GM23338 (cell line): ENCODE measurements around the gene ATF7. TPM values are rescaled to one million over a fixed set of nuclear protein-coding genes. Genes with fewer than 3 reads are reported as not detected.

Source experiments
- ATAC-seq: fragments of 200-7000 bp; cut with Tn5 transposase; 3 replicates; pipeline ENCODE4 v1.9.1; 2020
- DNase-seq: peaks from one replicate; pipeline ENCODE4 v3.0.0-alpha.2; 2015; ENCODE audit warnings: low spot score
- H2AFZ ChIP-seq: fragments of 200-600 bp; sonication (generic); 2 replicates; pipeline ENCODE4 v1.8.0; 2016; ENCODE audit warnings: antibody characterized with exemption, mild to moderate bottlenecking, moderate library complexity
- H3F3A ChIP-seq: fragments of 200-600 bp; sonication (generic); replicated peaks from 2 replicates; pipeline ENCODE4 v1.8.0; 2017; ENCODE audit warnings: antibody characterized with exemption, mixed run types, low read depth
- H3K27ac ChIP-seq: fragments of 200-600 bp; sonication (generic); 2 replicates; pipeline ENCODE4 v1.6.1; 2016; ENCODE audit warnings: low read depth
- H3K27me3 ChIP-seq: fragments of 200-600 bp; sonication (generic); 2 replicates; pipeline ENCODE4 v1.8.0; 2016; ENCODE audit warnings: mild to moderate bottlenecking, mixed run types, moderate library complexity; ENCODE audit not compliant: insufficient read depth
- H3K36me3 ChIP-seq: fragments of 200-600 bp; sonication (generic); 2 replicates; pipeline ENCODE4 v1.8.0; 2016; ENCODE audit warnings: mild to moderate bottlenecking; ENCODE audit not compliant: insufficient read depth
- H3K4me1 ChIP-seq: fragments of 200-600 bp; sonication (generic); 2 replicates; pipeline ENCODE4 v1.8.0; 2016; ENCODE audit warnings: mild to moderate bottlenecking, moderate library complexity; ENCODE audit not compliant: insufficient read depth
- H3K4me2 ChIP-seq: fragments of 200-600 bp; sonication (generic); 2 replicates; pipeline ENCODE4 v1.7.1; 2017; ENCODE audit warnings: mixed run types
- H3K4me3 ChIP-seq: fragments of 200-600 bp; sonication (generic); 2 replicates; pipeline ENCODE4 v1.6.1; 2016; ENCODE audit warnings: mixed run types
- H3K79me2 ChIP-seq: fragments of 200-600 bp; sonication (generic); replicated peaks from 2 replicates; pipeline ENCODE4 v1.8.0; 2017; ENCODE audit warnings: mild to moderate bottlenecking; ENCODE audit not compliant: insufficient read depth
- H3K9me2 ChIP-seq: fragments of 200-600 bp; sonication (generic); 2 replicates; pipeline ENCODE4 v1.8.0; 2017; ENCODE audit not compliant: insufficient read depth
- H4K20me1 ChIP-seq: fragments of 200-600 bp; sonication (generic); replicated peaks from 2 replicates; pipeline ENCODE4 v1.8.0; 2017; ENCODE audit warnings: mild to moderate bottlenecking; ENCODE audit not compliant: insufficient read depth
- H3K27ac Mint-ChIP-seq: 2 replicates; pipeline ENCODE4 v1.8.0; 2020; ENCODE audit warnings: inconsistent platforms, mild to moderate bottlenecking, moderate library complexity, mixed read lengths
- H3K27me3 Mint-ChIP-seq: 3 replicates; pipeline ENCODE4 v1.8.0; 2022; ENCODE audit warnings: low read depth, mild to moderate bottlenecking, moderate library complexity, mixed read lengths, inconsistent platforms; ENCODE audit not compliant: insufficient read depth, poor library complexity
- H3K36me3 Mint-ChIP-seq: 3 replicates; pipeline ENCODE4 v1.8.0; 2021; ENCODE audit warnings: low read depth, mild to moderate bottlenecking, inconsistent platforms, moderate library complexity, mixed read lengths
- H3K4me1 Mint-ChIP-seq: 3 replicates; pipeline ENCODE4 v1.8.0; 2020; ENCODE audit warnings: mild to moderate bottlenecking, inconsistent platforms, mixed read lengths
- H3K4me3 Mint-ChIP-seq: 3 replicates; pipeline ENCODE4 v1.8.0; 2021; ENCODE audit warnings: moderate library complexity, mild to moderate bottlenecking, inconsistent platforms, mixed read lengths
- H3K9me3 Mint-ChIP-seq: 3 replicates; pipeline ENCODE4 v1.8.0; 2020; ENCODE audit warnings: moderate library complexity, mild to moderate bottlenecking, inconsistent platforms, mixed read lengths
- CREB1 ChIP-seq: fragments of 250-450 bp; sonication (Bioruptor Pico); IDR thresholded peaks from 2 replicates; pipeline ENCODE4 v1.5.0; 2020; ENCODE audit warnings: low read depth, mild to moderate bottlenecking, moderate library complexity
- CTCF ChIP-seq, 2 experiments: fragments of 200-600 bp in 1 of 2; sonication (generic) in 1 of 2; conservative IDR thresholded peaks; 2 replicates each; pipeline versions ENCODE4 v1.5.1 to v1.6.1; 2016 to 2017; ENCODE audit warnings: antibody characterized with exemption in 2 of 2, low read depth in 2 of 2, mild to moderate bottlenecking in 2 of 2, moderate library complexity in 1 of 2
- EZH2 ChIP-seq: fragments of 200-600 bp; sonication (generic); IDR thresholded peaks from one replicate; pipeline ENCODE4 v1.8.0; 2017; ENCODE audit warnings: antibody characterized with exemption, mild to moderate bottlenecking, low read depth; ENCODE audit not compliant: unreplicated experiment
- EZH2phosphoT487 ChIP-seq: fragments of 200-600 bp; sonication (generic); IDR thresholded peaks from one replicate; pipeline ENCODE4 v1.8.1; 2018; ENCODE audit warnings: antibody characterized with exemption; ENCODE audit not compliant: unreplicated experiment
- JUNB ChIP-seq: IDR thresholded peaks from one replicate; pipeline ENCODE4 v1.6.1; 2016; ENCODE audit warnings: antibody characterized with exemption; ENCODE audit not compliant: unreplicated experiment
- NANOG ChIP-seq: IDR thresholded peaks from 2 replicates; pipeline ENCODE4 v1.6.1; 2016; ENCODE audit warnings: antibody characterized with exemption, borderline replicate concordance
- POLR2AphosphoS5 ChIP-seq: IDR thresholded peaks from 2 replicates; pipeline ENCODE4 v1.6.1; 2016; ENCODE audit warnings: antibody characterized with exemption, low read depth
- STAT1 ChIP-seq: IDR thresholded peaks from one replicate; pipeline ENCODE4 v1.6.1; 2016; ENCODE audit warnings: antibody characterized with exemption; ENCODE audit not compliant: unreplicated experiment
- ZNF114 ChIP-seq: fragments of 250-450 bp; sonication (Bioruptor Pico); IDR thresholded peaks from 2 replicates; pipeline ENCODE4 v1.5.0; 2020; ENCODE audit warnings: mild to moderate bottlenecking, moderate library complexity
- ZNF331 ChIP-seq: fragments of 250-450 bp; sonication (Bioruptor Pico); IDR thresholded peaks from 2 replicates; pipeline ENCODE4 v1.5.0; 2020; ENCODE audit warnings: low read depth, mild to moderate bottlenecking, moderate library complexity
- ZNF462 ChIP-seq: fragments of 250-450 bp; sonication (Bioruptor Pico); IDR thresholded peaks from 2 replicates; pipeline ENCODE4 v1.5.0; 2020; ENCODE audit warnings: mild to moderate bottlenecking, moderate library complexity
- polyA plus RNA-seq: library from polyadenylated mRNA; unstranded; fragments of >200 nt; fragmentation: Nextera tagmentation; extraction: Ambion mirVana; gene quantifications from 2 replicates; pipeline ENCODE4 v1.2.1, GENCODE V29; 2016
- total RNA-seq: library from RNA; depleted of rRNA; stranded (reverse); fragments of >200 nt; shearing (Covaris generic); gene quantifications from 2 replicates; pipeline ENCODE4 v1.2.3, GENCODE V29; 2014
- TF ChIP-seq, protein P1 (sequence below): IDR thresholded peaks from one replicate; pipeline ENCODE4 v1.6.1; 2018; ENCODE audit warnings: antibody characterized with exemption; ENCODE audit not compliant: unreplicated experiment
- TF ChIP-seq, protein P2 (sequence below): IDR thresholded peaks from 2 replicates; pipeline ENCODE4 v1.6.1; 2016; ENCODE audit warnings: antibody characterized with exemption

ATF7 gene
- total and polyA plus RNA-seq, 2 experiments from 2014 or later, result 13.9 to 16.3 TPM

- ATAC-seq (no peak), DNase-seq (no peak)
- Mint-ChIP-seq H3K9me3 (no peaks in the 10 kb centered on the region), H3K27me3 (no peaks in the 10 kb centered on the region), H3K27ac (peak overlapping the region; percentile 79), H3K4me1 (peaks cover 34% of the 10 kb centered on the region), H3K36me3 (peaks cover 5% of the 10 kb centered on the region; the same call in 1 of the 3 replicates), H3K4me3 (no peak overlapping the region)
- H3K36me3 ChIP-seq, result no peaks in the 10 kb centered on the region
- no peaks in the 10 kb centered on the region for H3K9me2 ChIP-seq
- no peaks in the 10 kb centered on the region for H4K20me1 ChIP-seq
- TF ChIP-seq, protein P1, sequence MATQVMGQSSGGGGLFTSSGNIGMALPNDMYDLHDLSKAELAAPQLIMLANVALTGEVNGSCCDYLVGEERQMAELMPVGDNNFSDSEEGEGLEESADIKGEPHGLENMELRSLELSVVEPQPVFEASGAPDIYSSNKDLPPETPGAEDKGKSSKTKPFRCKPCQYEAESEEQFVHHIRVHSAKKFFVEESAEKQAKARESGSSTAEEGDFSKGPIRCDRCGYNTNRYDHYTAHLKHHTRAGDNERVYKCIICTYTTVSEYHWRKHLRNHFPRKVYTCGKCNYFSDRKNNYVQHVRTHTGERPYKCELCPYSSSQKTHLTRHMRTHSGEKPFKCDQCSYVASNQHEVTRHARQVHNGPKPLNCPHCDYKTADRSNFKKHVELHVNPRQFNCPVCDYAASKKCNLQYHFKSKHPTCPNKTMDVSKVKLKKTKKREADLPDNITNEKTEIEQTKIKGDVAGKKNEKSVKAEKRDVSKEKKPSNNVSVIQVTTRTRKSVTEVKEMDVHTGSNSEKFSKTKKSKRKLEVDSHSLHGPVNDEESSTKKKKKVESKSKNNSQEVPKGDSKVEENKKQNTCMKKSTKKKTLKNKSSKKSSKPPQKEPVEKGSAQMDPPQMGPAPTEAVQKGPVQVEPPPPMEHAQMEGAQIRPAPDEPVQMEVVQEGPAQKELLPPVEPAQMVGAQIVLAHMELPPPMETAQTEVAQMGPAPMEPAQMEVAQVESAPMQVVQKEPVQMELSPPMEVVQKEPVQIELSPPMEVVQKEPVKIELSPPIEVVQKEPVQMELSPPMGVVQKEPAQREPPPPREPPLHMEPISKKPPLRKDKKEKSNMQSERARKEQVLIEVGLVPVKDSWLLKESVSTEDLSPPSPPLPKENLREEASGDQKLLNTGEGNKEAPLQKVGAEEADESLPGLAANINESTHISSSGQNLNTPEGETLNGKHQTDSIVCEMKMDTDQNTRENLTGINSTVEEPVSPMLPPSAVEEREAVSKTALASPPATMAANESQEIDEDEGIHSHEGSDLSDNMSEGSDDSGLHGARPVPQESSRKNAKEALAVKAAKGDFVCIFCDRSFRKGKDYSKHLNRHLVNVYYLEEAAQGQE, result no peak
- no peak for TF ChIP-seq CTCF (conservative IDR thresholded peaks at IDR 0.05; ENCODE audit: low read depth in 2 of 2)
- TF ChIP-seq ZNF462 (CRISPR knock-in tag), result no peak
- TF ChIP-seq NANOG, result no peak
- TF ChIP-seq CREB1 (CRISPR knock-in tag), result no peak
- TF ChIP-seq EZH2phosphoT487, result no peak
- TF ChIP-seq STAT1, result no peak
- TF ChIP-seq ZNF331, result no peak
- TF ChIP-seq, protein P2, sequence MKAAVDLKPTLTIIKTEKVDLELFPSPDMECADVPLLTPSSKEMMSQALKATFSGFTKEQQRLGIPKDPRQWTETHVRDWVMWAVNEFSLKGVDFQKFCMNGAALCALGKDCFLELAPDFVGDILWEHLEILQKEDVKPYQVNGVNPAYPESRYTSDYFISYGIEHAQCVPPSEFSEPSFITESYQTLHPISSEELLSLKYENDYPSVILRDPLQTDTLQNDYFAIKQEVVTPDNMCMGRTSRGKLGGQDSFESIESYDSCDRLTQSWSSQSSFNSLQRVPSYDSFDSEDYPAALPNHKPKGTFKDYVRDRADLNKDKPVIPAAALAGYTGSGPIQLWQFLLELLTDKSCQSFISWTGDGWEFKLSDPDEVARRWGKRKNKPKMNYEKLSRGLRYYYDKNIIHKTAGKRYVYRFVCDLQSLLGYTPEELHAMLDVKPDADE, result no peak
- TF ChIP-seq ZNF114, result no peak
- no peak for TF ChIP-seq POLR2AphosphoS5
- TF ChIP-seq EZH2, result no peak
- TF ChIP-seq JUNB, result no peak
- H3F3A ChIP-seq, result no peaks in the 10 kb centered on the region
- H3K27ac ChIP-seq, result peak overlapping the region; percentile 21
- H3K79me2 ChIP-seq, result no peaks in the 10 kb centered on the region
- H3K4me2 ChIP-seq, result peak overlapping the region; percentile 1; the same call in 1 of the 2 replicates
- H3K27me3 ChIP-seq, result no peaks in the 10 kb centered on the region
- no peak overlapping the region for H2AFZ ChIP-seq
- H3K4me3 ChIP-seq, result no peak overlapping the region
- peaks cover 35% of the 10 kb centered on the region for H3K4me1 ChIP-seq
Measured at GRCh38 chr12:53567961-53568808, 58.0 kb downstream of the ATF7 start.
